Keratinocyte (primary cell): ENCODE data around the gene PTPA. TPM values are rescaled to one million over a fixed set of nuclear protein-coding genes. Genes with fewer than 3 reads are reported as not detected.
A peak's percentile ranks its signal among the peaks of the same experiment; 100 is the strongest.

Source experiments
- DNase-seq: peaks from one replicate; pipeline ENCODE4 v3.0.0-alpha.2; 2011; ENCODE audit warnings: low read depth, missing footprints, low spot score
- FAIRE-seq: peaks from 2 replicates; lab custom pipeline; 2011; peaks lifted over from hg19 to GRCh38; lab: Jason Lieb, UNC
- H2AFZ ChIP-seq: 2 replicates; pipeline ENCODE4 v1.6.0; 2012; ENCODE audit warnings: low read length, control low read depth, inconsistent platforms; ENCODE audit not compliant: control insufficient read depth
- H3K27ac ChIP-seq: 2 replicates; pipeline ENCODE4 v1.5.1; 2011; ENCODE audit warnings: low read length; ENCODE audit not compliant: control insufficient read depth, insufficient read depth
- H3K27me3 ChIP-seq: 3 replicates; pipeline ENCODE4 v1.6.0; 2011; ENCODE audit warnings: low read length; ENCODE audit not compliant: control insufficient read depth, insufficient read depth; ENCODE audit errors: extremely low read depth
- H3K36me3 ChIP-seq, 2 experiments: 2 replicates in 1 of 2; 3 replicates in 1 of 2; pipeline ENCODE4 v1.5.1; 2011; ENCODE audit warnings: low read length in 2 of 2, mild to moderate bottlenecking in 1 of 2; ENCODE audit not compliant: control insufficient read depth in 2 of 2, insufficient read depth in 2 of 2; ENCODE audit errors: extremely low read depth in 1 of 2
- H3K4me1 ChIP-seq: 3 replicates; pipeline ENCODE4 v1.5.1; 2011; ENCODE audit warnings: low read length; ENCODE audit not compliant: control insufficient read depth, insufficient read depth; ENCODE audit errors: extremely low read depth
- H3K4me2 ChIP-seq: 3 replicates; pipeline ENCODE4 v1.6.0; 2011; ENCODE audit warnings: low read depth, low read length; ENCODE audit not compliant: control insufficient read depth, insufficient read depth; ENCODE audit errors: extremely low read depth
- H3K4me3 ChIP-seq, 3 experiments: fragments of 200-600 bp in 1 of 3; sonication (generic) in 1 of 3; 2 replicates in 2 of 3; 3 replicates in 1 of 3; pipeline ENCODE4 v1.5.1; 2011 to 2016; ENCODE audit warnings: low read length in 3 of 3, mild to moderate bottlenecking in 3 of 3, control low read depth in 2 of 3, inconsistent platforms in 1 of 3, low read depth in 1 of 3, mixed read lengths in 1 of 3, mixed run types in 1 of 3, moderate library complexity in 1 of 3; ENCODE audit not compliant: control insufficient read depth in 2 of 3, insufficient read depth in 2 of 3; ENCODE audit errors: extremely low read depth in 1 of 3
- H3K79me2 ChIP-seq: 2 replicates; pipeline ENCODE4 v1.6.0; 2012; ENCODE audit warnings: low read length; ENCODE audit not compliant: control insufficient read depth, insufficient read depth
- H3K9ac ChIP-seq: 3 replicates; pipeline ENCODE4 v1.6.0; 2011; ENCODE audit warnings: low read length; ENCODE audit not compliant: control insufficient read depth, insufficient read depth; ENCODE audit errors: extremely low read depth
- H3K9me1 ChIP-seq: 3 replicates; pipeline ENCODE4 v1.6.0; 2011; ENCODE audit warnings: low read length; ENCODE audit not compliant: control insufficient read depth, insufficient read depth; ENCODE audit errors: extremely low read depth
- H3K9me3 ChIP-seq: 2 replicates; pipeline ENCODE4 v1.5.1; 2012; ENCODE audit warnings: low read depth, low read length; ENCODE audit not compliant: control insufficient read depth
- H4K20me1 ChIP-seq: 3 replicates; pipeline ENCODE4 v1.6.0; 2011; ENCODE audit warnings: low read length; ENCODE audit not compliant: control insufficient read depth, insufficient read depth; ENCODE audit errors: extremely low read depth
- CTCF ChIP-seq, 3 experiments: IDR thresholded peaks in 1 of 3; conservative IDR thresholded peaks in 1 of 3; optimal IDR thresholded peaks in 1 of 3; 2 replicates in 2 of 3; 3 replicates in 1 of 3; pipeline versions ENCODE3 to v1.5.1; 2011; ENCODE audit warnings: low read length in 3 of 3, mild to moderate bottlenecking in 3 of 3, moderate library complexity in 2 of 3, control low read depth in 1 of 3, inconsistent platforms in 1 of 3; ENCODE audit not compliant: insufficient read depth in 2 of 3; ENCODE audit errors: extremely low read depth in 1 of 3
- EZH2 ChIP-seq: IDR thresholded peaks from one replicate; pipeline ENCODE4 v1.6.1; 2012; ENCODE audit warnings: inconsistent platforms, mild to moderate bottlenecking, low read length, moderate library complexity
- dilution Hi-C: fragments of 300-500 bp; cut with MboI; formaldehyde crosslinking; loops from one replicate; pipeline ENCODE4 v1.7.0; 2020; ENCODE audit warnings: low sequenced_read_pairs; ENCODE audit not compliant: extremely low pct_ligation_motif_present
- polyA plus RNA-seq, 5 experiments: library from polyadenylated mRNA; depleted of rRNA in 3 of 5; stranded (reverse) in 3 of 5; stranded (forward) in 1 of 5; unstranded in 1 of 5; fragments of >200 nt; gene quantifications; 1 replicate in 1 of 5; 2 replicates in 3 of 5; 3 replicates in 1 of 5; pipeline versions ENCODE4 v1.2.1 to v1.2.3, GENCODE V29; 2011 to 2012; ENCODE audit warnings: missing spikeins in 2 of 5, low read depth in 1 of 5, low replicate concordance in 1 of 5

Gene PTPA
- polyA plus RNA-seq, 1 donor (not counting 4 experiments of a cell fraction or from before 2014, with no cell fraction given): 98.0 TPM

- Histone ChIP-seq H3K79me2 (no peaks in the 10 kb centered on the region), H3K4me1 (peaks cover 46% of the 10 kb centered on the region), H4K20me1 (no peaks in the 10 kb centered on the region), H3K9me3 (no peaks in the 10 kb centered on the region), H3K4me3 (no peak overlapping the region), H3K4me2 (peak overlapping the region; percentile 31), H3K9me1 (no peaks in the 10 kb centered on the region), H3K27me3 (no peaks in the 10 kb centered on the region), H3K27ac (peak overlapping the region; percentile 34), H2AFZ (no peak overlapping the region), H3K9ac (peak overlapping the region; percentile 30), H3K36me3 (no peaks in the 10 kb centered on the region)
- dilution Hi-C loops: loop anchor here (25.0 kb wide), 1 partner anchor 442 kb away; the partner anchor contains the start of gene C9orf50
- no peak for DNase-seq
- no peak for TF ChIP-seq EZH2
- TF ChIP-seq CTCF (optimal IDR thresholded peaks at IDR 0.05 in 1 of 3, IDR thresholded peaks at IDR 0.05 in 1 of 3, conservative IDR thresholded peaks at IDR 0.05 in 1 of 3; ENCODE audit: extremely low read depth in 1 of 3, insufficient read depth in 2 of 3, low read length in 3 of 3): no peak
- no peak for FAIRE-seq
These were observed 59.0 kb downstream of the PTPA start for GRCh38 chr9:129170229-129170628.

GRCh38 chr9:129171993-129172751 lies 61.0 kb downstream of the PTPA start:
- Histone ChIP-seq H3K9me1 (no peaks in the 10 kb centered on the region), H3K9me3 (no peaks in the 10 kb centered on the region), H3K9ac (no peak overlapping the region), H3K4me2 (no peak overlapping the region), H4K20me1 (no peaks in the 10 kb centered on the region), H3K36me3 (no peaks in the 10 kb centered on the region), H3K4me3 (no peak overlapping the region), H2AFZ (no peak overlapping the region), H3K4me1 (peaks cover 38% of the 10 kb centered on the region), H3K79me2 (peaks cover 10% of the 10 kb centered on the region), H3K27me3 (no peaks in the 10 kb centered on the region), H3K27ac (no peak overlapping the region)
- no peak for FAIRE-seq
- DNase-seq: no peak
- dilution Hi-C loops: loop anchor here (25.0 kb wide), 1 partner anchor 440 kb away; the partner anchor contains the start of gene C9orf50
- TF ChIP-seq CTCF (optimal IDR thresholded peaks at IDR 0.05 in 1 of 3, IDR thresholded peaks at IDR 0.05 in 1 of 3, conservative IDR thresholded peaks at IDR 0.05 in 1 of 3; ENCODE audit: extremely low read depth in 1 of 3, insufficient read depth in 2 of 3, low read length in 3 of 3) (no peak), EZH2 (no peak)
